HepG2 (cell line): ENCODE results near the gene OLR1. TPM values are rescaled to one million over a fixed set of nuclear protein-coding genes. Genes with fewer than 3 reads are reported as not detected.
A peak's percentile ranks its signal among the peaks of the same experiment; 100 is the strongest.

ENCODE experiments used
- ARID2 ChIP-seq: sonication (generic); formaldehyde crosslinking; IDR thresholded peaks from 2 replicates; pipeline ENCODE4 v1.8.1; 2022; ENCODE audit warnings: mild to moderate bottlenecking, missing genetic modification reagents, borderline replicate concordance
- CBFB ChIP-seq: sonication (generic); formaldehyde crosslinking; IDR thresholded peaks from 2 replicates; pipeline ENCODE4 v1.4.0; 2020; ENCODE audit warnings: missing genetic modification reagents
- FOXC1 ChIP-seq: sonication (generic); formaldehyde crosslinking; IDR thresholded peaks from 2 replicates; pipeline ENCODE4 v1.8.0; 2022; ENCODE audit warnings: mild to moderate bottlenecking, missing genetic modification reagents, borderline replicate concordance
- NBN ChIP-seq: fragments of 450-650 bp; conservative IDR thresholded peaks from 2 replicates; pipeline ENCODE4 v1.6.1; 2017
- NFATC3 ChIP-seq: sonication (generic); formaldehyde crosslinking; IDR thresholded peaks from 2 replicates; pipeline ENCODE4 v1.5.1; 2020; ENCODE audit warnings: mild to moderate bottlenecking, missing genetic modification reagents
- NFYC ChIP-seq: IDR thresholded peaks from 2 replicates; pipeline ENCODE4 v1.6.1; 2016; ENCODE audit warnings: missing genetic modification reagents, missing compliant biosample characterization
- PHF20 ChIP-seq: sonication (generic); formaldehyde crosslinking; IDR thresholded peaks from 2 replicates; pipeline ENCODE4 v1.5.0; 2020; ENCODE audit warnings: mild to moderate bottlenecking, missing genetic modification reagents
- RFXAP ChIP-seq: sonication (generic); formaldehyde crosslinking; IDR thresholded peaks from 2 replicates; pipeline ENCODE4 v1.4.0; 2020; ENCODE audit warnings: missing genetic modification reagents, borderline replicate concordance
- SNAI1 ChIP-seq: sonication (generic); formaldehyde crosslinking; IDR thresholded peaks from 2 replicates; pipeline ENCODE4 v1.5.0; 2020; ENCODE audit warnings: mild to moderate bottlenecking, missing genetic modification reagents, borderline replicate concordance
- THAP7 ChIP-seq: sonication (generic); formaldehyde crosslinking; IDR thresholded peaks from 2 replicates; pipeline ENCODE4 v1.8.1; 2023; ENCODE audit warnings: mild to moderate bottlenecking, missing genetic modification reagents
- ZFYVE20 ChIP-seq: sonication (generic); formaldehyde crosslinking; IDR thresholded peaks from 2 replicates; pipeline ENCODE4 v1.8.0; 2023; ENCODE audit warnings: low read depth, mild to moderate bottlenecking, moderate library complexity, missing genetic modification reagents, borderline replicate concordance
- ZNF180 ChIP-seq: sonication (generic); formaldehyde crosslinking; IDR thresholded peaks from 2 replicates; pipeline ENCODE4 v1.4.0; 2020; ENCODE audit warnings: low read depth, missing genetic modification reagents, borderline replicate concordance
- ZNF205 ChIP-seq: IDR thresholded peaks from 2 replicates; pipeline ENCODE4 v1.6.1; 2018; ENCODE audit warnings: missing biosample characterization, missing genetic modification reagents
- ZNF230 ChIP-seq: sonication (generic); formaldehyde crosslinking; IDR thresholded peaks from 2 replicates; pipeline ENCODE4 v1.4.0; 2020; ENCODE audit warnings: mild to moderate bottlenecking, missing genetic modification reagents
- ZNF256 ChIP-seq: sonication (generic); formaldehyde crosslinking; conservative IDR thresholded peaks from 2 replicates; pipeline ENCODE4 v1.4.0; 2020; ENCODE audit warnings: missing genetic modification reagents
- ZNF501 ChIP-seq: sonication (generic); formaldehyde crosslinking; IDR thresholded peaks from 2 replicates; pipeline ENCODE4 v1.5.1; 2020; ENCODE audit warnings: mild to moderate bottlenecking, moderate library complexity, missing genetic modification reagents
- ZNF564 ChIP-seq: sonication (generic); formaldehyde crosslinking; IDR thresholded peaks from 2 replicates; pipeline ENCODE4 v1.8.1; 2023; ENCODE audit warnings: mild to moderate bottlenecking, missing genetic modification reagents
- ZNF703 ChIP-seq: sonication (generic); formaldehyde crosslinking; IDR thresholded peaks from 2 replicates; pipeline ENCODE4 v1.5.1; 2020; ENCODE audit warnings: missing genetic modification reagents, mild to moderate bottlenecking, moderate library complexity, borderline replicate concordance
- ZNF737 ChIP-seq: sonication (generic); formaldehyde crosslinking; IDR thresholded peaks from 2 replicates; pipeline ENCODE4 v1.5.0; 2020; ENCODE audit warnings: missing genetic modification reagents, mild to moderate bottlenecking, borderline replicate concordance
- ZNF883 ChIP-seq: sonication (generic); formaldehyde crosslinking; IDR thresholded peaks from 2 replicates; pipeline ENCODE4 v1.5.1; 2020; ENCODE audit warnings: mild to moderate bottlenecking, missing genetic modification reagents; ENCODE audit errors: not compliant biosample characterization
- polyA plus RNA-seq, 8 experiments: library from polyadenylated mRNA; depleted of rRNA in 3 of 8; stranded (reverse) in 7 of 8; unstranded in 1 of 8; fragments of >200 nt; fragmentation: Illumina TruSeq in 4 of 8; extraction: Trizol in 4 of 8; gene quantifications; 2 replicates each; pipeline versions ENCODE4 v1.2.1 to v1.2.3, GENCODE V29; 2011 to 2016; ENCODE audit warnings: low read depth in 4 of 8, missing spikeins in 1 of 8, mixed read lengths in 1 of 8; ENCODE audit not compliant: insufficient read depth in 1 of 8
- total RNA-seq, 5 experiments: library from RNA; depleted of rRNA; stranded (reverse); fragments of >200 nt; fragmentation: Illumina TruSeq; extraction: Trizol; gene quantifications; 2 replicates each; pipeline ENCODE4 v1.2.3, GENCODE V29; 2016; ENCODE audit warnings: low read depth in 1 of 5
- TF ChIP-seq, protein P1 (sequence below): IDR thresholded peaks from 2 replicates; pipeline ENCODE4 v1.6.1; 2016; ENCODE audit warnings: low read depth, borderline replicate concordance
- TF ChIP-seq, protein P2 (sequence below): IDR thresholded peaks from 2 replicates; pipeline ENCODE4 v1.6.1; 2016; ENCODE audit warnings: mild to moderate bottlenecking
- TF ChIP-seq, protein P3 (sequence below): sonication (generic); formaldehyde crosslinking; conservative IDR thresholded peaks from 2 replicates; pipeline ENCODE4 v1.8.0; 2022; ENCODE audit warnings: low read depth, missing genetic modification reagents
- TF ChIP-seq, protein P4 (sequence below): sonication (generic); formaldehyde crosslinking; IDR thresholded peaks from 2 replicates; pipeline ENCODE4 v1.8.0; 2022; ENCODE audit warnings: mild to moderate bottlenecking, missing genetic modification reagents

The OLR1 gene
- total and polyA plus RNA-seq, 2 of the 13 experiments (the other 11 are each of a cell fraction or from before 2014, with no cell fraction given): not detected

GRCh38 chr12:10211940-10212738, 40.2 kb upstream of the OLR1 start (continued):
- TF ChIP-seq ZNF883 (CRISPR knock-in tag) (peak; percentile 28), ZNF205 (CRISPR knock-in tag) (no peak), ZNF230 (no peak), SNAI1 (0 out of 2 replicates have a peak, but pooled peaks have one; percentile 52), ZNF256 (CRISPR knock-in tag) (no peak), ZFYVE20 (no peak), NFATC3 (0 out of 2 replicates have a peak, but pooled peaks have one; percentile 44), ZNF501 (CRISPR knock-in tag) (0 out of 2 replicates have a peak, but pooled peaks have one; percentile 66), CBFB (CRISPR knock-in tag) (no peak), FOXC1 (no peak), RFXAP (CRISPR knock-in tag) (0 out of 2 replicates have a peak, but pooled peaks have one; percentile 53), PHF20 (CRISPR knock-in tag) (no peak), ZNF703 (CRISPR knock-in tag) (no peak), ARID2 (CRISPR knock-in tag) (no peak), THAP7 (CRISPR knock-in tag) (no peak), ZNF180 (no peak), NBN (no peak), ZNF737 (no peak), ZNF564 (CRISPR knock-in tag) (0 out of 2 replicates have a peak, but pooled peaks have one; percentile 51), NFYC (CRISPR knock-in tag) (peak; percentile 48; the same call in 1 of the 2 replicates)
- TF ChIP-seq, protein P1, sequence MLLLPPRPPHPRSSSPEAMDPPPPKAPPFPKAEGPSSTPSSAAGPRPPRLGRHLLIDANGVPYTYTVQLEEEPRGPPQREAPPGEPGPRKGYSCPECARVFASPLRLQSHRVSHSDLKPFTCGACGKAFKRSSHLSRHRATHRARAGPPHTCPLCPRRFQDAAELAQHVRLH: no peak; the same call in 1 of the 2 replicates
- TF ChIP-seq, protein P2, sequence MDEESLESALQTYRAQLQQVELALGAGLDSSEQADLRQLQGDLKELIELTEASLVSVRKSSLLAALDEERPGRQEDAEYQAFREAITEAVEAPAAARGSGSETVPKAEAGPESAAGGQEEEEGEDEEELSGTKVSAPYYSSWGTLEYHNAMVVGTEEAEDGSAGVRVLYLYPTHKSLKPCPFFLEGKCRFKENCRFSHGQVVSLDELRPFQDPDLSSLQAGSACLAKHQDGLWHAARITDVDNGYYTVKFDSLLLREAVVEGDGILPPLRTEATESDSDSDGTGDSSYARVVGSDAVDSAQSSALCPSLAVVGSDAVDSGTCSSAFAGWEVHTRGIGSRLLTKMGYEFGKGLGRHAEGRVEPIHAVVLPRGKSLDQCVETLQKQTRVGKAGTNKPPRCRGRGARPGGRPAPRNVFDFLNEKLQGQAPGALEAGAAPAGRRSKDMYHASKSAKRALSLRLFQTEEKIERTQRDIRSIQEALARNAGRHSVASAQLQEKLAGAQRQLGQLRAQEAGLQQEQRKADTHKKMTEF (CRISPR knock-in tag): peak; percentile 86
- TF ChIP-seq, protein P3, sequence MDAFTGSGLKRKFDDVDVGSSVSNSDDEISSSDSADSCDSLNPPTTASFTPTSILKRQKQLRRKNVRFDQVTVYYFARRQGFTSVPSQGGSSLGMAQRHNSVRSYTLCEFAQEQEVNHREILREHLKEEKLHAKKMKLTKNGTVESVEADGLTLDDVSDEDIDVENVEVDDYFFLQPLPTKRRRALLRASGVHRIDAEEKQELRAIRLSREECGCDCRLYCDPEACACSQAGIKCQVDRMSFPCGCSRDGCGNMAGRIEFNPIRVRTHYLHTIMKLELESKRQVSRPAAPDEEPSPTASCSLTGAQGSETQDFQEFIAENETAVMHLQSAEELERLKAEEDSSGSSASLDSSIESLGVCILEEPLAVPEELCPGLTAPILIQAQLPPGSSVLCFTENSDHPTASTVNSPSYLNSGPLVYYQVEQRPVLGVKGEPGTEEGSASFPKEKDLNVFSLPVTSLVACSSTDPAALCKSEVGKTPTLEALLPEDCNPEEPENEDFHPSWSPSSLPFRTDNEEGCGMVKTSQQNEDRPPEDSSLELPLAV (CRISPR knock-in tag): no peak
- TF ChIP-seq, protein P4, sequence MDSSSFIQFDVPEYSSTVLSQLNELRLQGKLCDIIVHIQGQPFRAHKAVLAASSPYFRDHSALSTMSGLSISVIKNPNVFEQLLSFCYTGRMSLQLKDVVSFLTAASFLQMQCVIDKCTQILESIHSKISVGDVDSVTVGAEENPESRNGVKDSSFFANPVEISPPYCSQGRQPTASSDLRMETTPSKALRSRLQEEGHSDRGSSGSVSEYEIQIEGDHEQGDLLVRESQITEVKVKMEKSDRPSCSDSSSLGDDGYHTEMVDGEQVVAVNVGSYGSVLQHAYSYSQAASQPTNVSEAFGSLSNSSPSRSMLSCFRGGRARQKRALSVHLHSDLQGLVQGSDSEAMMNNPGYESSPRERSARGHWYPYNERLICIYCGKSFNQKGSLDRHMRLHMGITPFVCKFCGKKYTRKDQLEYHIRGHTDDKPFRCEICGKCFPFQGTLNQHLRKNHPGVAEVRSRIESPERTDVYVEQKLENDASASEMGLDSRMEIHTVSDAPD (CRISPR knock-in tag): no peak
